CD4-positive, alpha-beta memory T cell (primary cell): ENCODE measurements around the gene STX2. TPM values are rescaled to one million over a fixed set of nuclear protein-coding genes. Genes with fewer than 3 reads are reported as not detected.

Experiments used
- CTCF ChIA-PET: fragments of 350-600 bp; sonication (Branson Sonifier 250); formaldehyde crosslinking; loops from one replicate; lab custom pipeline; 2021; ENCODE audit warnings: inconsistent platforms; ENCODE audit not compliant: partially characterized antibody; lab: Charles Lee
- POLR2A ChIA-PET: fragments of 350-600 bp; sonication (Branson Sonifier 250); formaldehyde crosslinking; loops from one replicate; lab custom pipeline; 2021; ENCODE audit not compliant: partially characterized antibody; lab: Charles Lee
- DNase-seq, 5 donors: peaks; one replicate each; pipeline versions ENCODE4 v3.0.0 to v3.0.0-alpha.2; 2020 to 2022; ENCODE audit warnings: mixed read lengths in 1 of 5
- H3K27ac ChIP-seq: one replicate; pipeline ENCODE4 v1.7.0; 2013; ENCODE audit warnings: low read depth, low read length
- H3K27me3 ChIP-seq: 2 replicates; pipeline ENCODE4 v1.7.0; 2013; ENCODE audit warnings: mild to moderate bottlenecking, low read length, moderate library complexity; ENCODE audit not compliant: insufficient read depth
- H3K36me3 ChIP-seq: 2 replicates; pipeline ENCODE4 v1.7.0; 2013; ENCODE audit warnings: mild to moderate bottlenecking, low read length, moderate library complexity; ENCODE audit not compliant: insufficient read depth
- H3K4me1 ChIP-seq: 2 replicates; pipeline ENCODE4 v1.7.0; 2013; ENCODE audit warnings: mild to moderate bottlenecking, low read length, moderate library complexity; ENCODE audit not compliant: insufficient read depth
- H3K4me3 ChIP-seq, 2 donors: one replicate each; pipeline ENCODE4 v1.7.0; 2013; ENCODE audit warnings: low read length in 2 of 2, mild to moderate bottlenecking in 1 of 2
- H3K9me3 ChIP-seq, 2 donors: one replicate each; pipeline ENCODE4 v1.7.0; 2013; ENCODE audit warnings: low read length in 2 of 2, control low read depth in 1 of 2; ENCODE audit not compliant: control insufficient read depth in 1 of 2
- H3K27ac Mint-ChIP-seq, 7 donors: one replicate each; pipeline ENCODE4 v1.8.0; 2020 to 2021; ENCODE audit warnings: mixed read lengths in 7 of 7, mild to moderate bottlenecking in 6 of 7, inconsistent platforms in 3 of 7, moderate library complexity in 3 of 7
- H3K27me3 Mint-ChIP-seq, 2 donors: one replicate each; pipeline ENCODE4 v1.8.0; 2020 to 2021; ENCODE audit warnings: mixed read lengths in 2 of 2
- H3K36me3 Mint-ChIP-seq, 2 donors: one replicate each; pipeline ENCODE4 v1.8.0; 2020 to 2021; ENCODE audit warnings: mixed read lengths in 2 of 2, inconsistent platforms in 1 of 2, mild to moderate bottlenecking in 1 of 2
- H3K4me1 Mint-ChIP-seq, 4 donors: one replicate each; pipeline ENCODE4 v1.8.0; 2020 to 2021; ENCODE audit warnings: mixed read lengths in 4 of 4, mild to moderate bottlenecking in 1 of 4
- H3K4me3 Mint-ChIP-seq, 8 donors: one replicate each; pipeline ENCODE4 v1.8.0; 2020 to 2021; ENCODE audit warnings: mixed read lengths in 8 of 8, mild to moderate bottlenecking in 7 of 8, moderate library complexity in 6 of 8, inconsistent platforms in 3 of 8
- H3K9me3 Mint-ChIP-seq, 8 donors: one replicate each; pipeline ENCODE4 v1.8.0; 2020 to 2021; ENCODE audit warnings: mixed read lengths in 8 of 8, mild to moderate bottlenecking in 5 of 8, inconsistent platforms in 3 of 8, moderate library complexity in 1 of 8
- intact Hi-C: fragments of 100-400 bp; cut with micrococcal nuclease; formaldehyde crosslinking; loops from one replicate; pipeline ENCODE4 v1.15.1; 2023
- polyA plus RNA-seq, 2 donors: library from polyadenylated mRNA; unstranded; fragments of 300-500 nt; fragmentation: Illumina TruSeq; gene quantifications; one replicate each; pipeline ENCODE4 v1.2.3, GENCODE V29; 2021
- total RNA-seq, 2 experiments: library from RNA; stranded (reverse); gene quantifications; one replicate each; pipeline ENCODE4 v1.2.3, GENCODE V29; 2021

The STX2 gene
- total and polyA plus RNA-seq, 4 experiments from 2014 or later = 12.1 to 35.3 (median 21.6) TPM

DNA sequence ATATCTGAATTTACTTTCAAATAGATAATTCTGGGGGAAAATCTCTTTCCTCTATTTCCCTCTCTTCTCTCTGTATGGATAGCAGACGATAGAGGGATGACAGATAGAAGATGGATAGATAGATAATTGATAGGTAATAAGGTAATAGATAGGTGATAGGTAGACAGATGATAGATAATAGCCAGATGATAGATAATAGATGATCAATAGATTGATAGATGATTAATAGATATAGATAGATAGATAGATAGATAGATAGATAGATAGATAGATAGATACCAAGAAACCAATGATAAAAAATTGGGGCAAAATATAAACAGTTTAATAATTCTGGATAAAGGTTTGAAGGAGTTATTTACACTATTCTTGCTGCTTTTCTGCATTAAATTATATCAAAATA is 96.3 kb downstream of the STX2 start:
- ChIA-PET CTCF (no interaction called here), POLR2A (no interaction called here)
- Mint-ChIP-seq H3K27me3 (peaks cover 8% of the 10 kb centered on the region in 2 donors), H3K9me3 (peaks cover 0 to 17% (median 6%) of the 10 kb centered on the region in 8 donors), H3K4me3 (no peak overlapping the region), H3K27ac (no peak overlapping the region), H3K4me1 (peaks cover 0 to 2% (median under 1%) of the 10 kb centered on the region in 4 donors), H3K36me3 (no peaks in the 10 kb centered on the region)
- no peak overlapping the region for H3K27ac ChIP-seq
- no peaks in the 10 kb centered on the region for H3K36me3 ChIP-seq
- H3K4me3 ChIP-seq = no peak overlapping the region
- intact Hi-C loops = no loop called here
- no peaks in the 10 kb centered on the region for H3K27me3 ChIP-seq
- H3K9me3 ChIP-seq = no peaks in the 10 kb centered on the region
- H3K4me1 ChIP-seq = peaks cover under 1% of the 10 kb centered on the region
- no peak for DNase-seq

- Mint-ChIP-seq H3K27ac (no peak overlapping the region), H3K27me3 (peaks cover 8 to 9% of the 10 kb centered on the region in 2 donors), H3K4me3 (no peak overlapping the region), H3K4me1 (no peaks in the 10 kb centered on the region), H3K36me3 (no peaks in the 10 kb centered on the region), H3K9me3 (peaks cover 0 to 17% (median 6%) of the 10 kb centered on the region in 8 donors)
- Histone ChIP-seq H3K36me3 (no peaks in the 10 kb centered on the region), H3K27ac (no peak overlapping the region), H3K4me3 (no peak overlapping the region), H3K9me3 (no peaks in the 10 kb centered on the region), H3K4me1 (no peaks in the 10 kb centered on the region), H3K27me3 (no peaks in the 10 kb centered on the region)
- intact Hi-C loops = no loop called here
- ChIA-PET POLR2A (no interaction called here), CTCF (no interaction called here)
- no peak for DNase-seq
Measured at GRCh38 chr12:130742112-130742511, 96.9 kb downstream of the STX2 start.

Other genes with a start within 250 kb of the STX2 start
- gene RIMBP2, start 123.0 kb downstream of the STX2 start, total RNA-seq = under 1 TPM in 1 of 2 experiments, not detected in 1; 0.20 TPM
- not detected for gene RIMBP2, start 123.0 kb downstream of the STX2 start, polyA plus RNA-seq
- 100 to 1,000 TPM; 289 to 333 TPM for gene RAN, start 32.8 kb upstream of the STX2 start, total RNA-seq
- 100 to 1,000 TPM; 750 to 868 TPM for gene RAN, start 32.8 kb upstream of the STX2 start, polyA plus RNA-seq
- gene ADGRD1, start 114.7 kb upstream of the STX2 start, total RNA-seq = not detected
- gene ADGRD1, start 114.7 kb upstream of the STX2 start, polyA plus RNA-seq = not detected